Endothelial cell of umbilical vein (primary cell): Measurements from ENCODE around the gene TAF12. TPM values are rescaled to one million over a fixed set of nuclear protein-coding genes. Genes with fewer than 3 reads are reported as not detected.
A peak's percentile ranks its signal among the peaks of the same experiment; 100 is the strongest.
"Not testable (repeated sequence)": the region's sequence is repeated elsewhere in the genome, so short reads cannot be mapped to it uniquely, and the experiment has no call there.

Source experiments
- BruUV-seq: library from RNA; stranded (reverse); fragments of 400-500 nt; replicated peaks from 2 replicates; lab custom pipeline; 2021; lab: Mats Ljungman, UMichigan
- CTCF ChIA-PET: fragments of 300-600, 350-600 bp; sonication (Branson Sonifier 250); formaldehyde crosslinking; loops from one replicate; lab custom pipeline; 2021; ENCODE audit warnings: antibody characterized with exemption, inconsistent platforms; lab: Charles Lee
- POLR2A ChIA-PET: fragments of 300-600, 350-600 bp; sonication (Branson Sonifier 250); formaldehyde crosslinking; loops from one replicate; lab custom pipeline; 2021; ENCODE audit warnings: antibody characterized with exemption, inconsistent platforms; lab: Charles Lee
- DNase-seq: peaks from one replicate; pipeline ENCODE4 v3.0.0-alpha.2; 2011; ENCODE audit warnings: low read depth, low spot score
- FAIRE-seq: peaks from 2 replicates; lab custom pipeline; 2011; peaks lifted over from hg19 to GRCh38; lab: Jason Lieb, UNC
- H2AFZ ChIP-seq: 2 replicates; pipeline ENCODE4 v1.6.0; 2012; ENCODE audit warnings: low read depth, low read length, control low read depth, inconsistent platforms
- H3K27ac ChIP-seq: 2 replicates; pipeline ENCODE4 v1.5.1; 2011; ENCODE audit warnings: low read depth, mild to moderate bottlenecking, control low read depth, low read length, moderate library complexity; ENCODE audit not compliant: insufficient read depth
- H3K27me3 ChIP-seq, 2 experiments: 2 replicates each; pipeline versions ENCODE4 v1.6.0 to v1.6.1; 2011; ENCODE audit warnings: low read length in 2 of 2, mixed read lengths in 1 of 2; ENCODE audit not compliant: control insufficient read depth in 2 of 2, insufficient read depth in 2 of 2
- H3K36me3 ChIP-seq, 2 experiments: 2 replicates in 1 of 2; 3 replicates in 1 of 2; pipeline ENCODE4 v1.5.1; 2011; ENCODE audit warnings: low read length in 2 of 2, mild to moderate bottlenecking in 1 of 2, moderate library complexity in 1 of 2; ENCODE audit not compliant: control insufficient read depth in 2 of 2, insufficient read depth in 2 of 2; ENCODE audit errors: extremely low read depth in 1 of 2
- H3K4me1 ChIP-seq: 3 replicates; pipeline ENCODE4 v1.5.1; 2011; ENCODE audit warnings: mild to moderate bottlenecking, low read length; ENCODE audit not compliant: control insufficient read depth, insufficient read depth; ENCODE audit errors: extremely low read depth
- H3K4me2 ChIP-seq: 2 replicates; pipeline ENCODE4 v1.6.1; 2011; ENCODE audit warnings: low read length, control low read depth, mixed read lengths; ENCODE audit not compliant: insufficient read depth
- H3K4me3 ChIP-seq, 3 experiments: fragments of 200-600 bp in 1 of 3; sonication (generic), shearing (Covaris generic) in 1 of 3; replicated peaks in 1 of 3; 2 replicates each; pipeline ENCODE4 v1.5.1; 2011 to 2016; ENCODE audit warnings: control low read depth in 3 of 3, low read length in 3 of 3, mild to moderate bottlenecking in 2 of 3, inconsistent platforms in 1 of 3, low read depth in 1 of 3, moderate library complexity in 1 of 3; ENCODE audit not compliant: insufficient read depth in 1 of 3
- H3K79me2 ChIP-seq: 2 replicates; pipeline ENCODE4 v1.6.0; 2012; ENCODE audit warnings: low read length, inconsistent platforms; ENCODE audit not compliant: control insufficient read depth, insufficient read depth
- H3K9ac ChIP-seq: replicated peaks from 2 replicates; pipeline ENCODE3; 2011; ENCODE audit warnings: low read length, control low read depth; ENCODE audit not compliant: insufficient read depth; ENCODE audit errors: extremely low read depth
- H3K9me1 ChIP-seq: replicated peaks from 3 replicates; pipeline ENCODE4 v1.6.0; 2011; ENCODE audit warnings: mild to moderate bottlenecking, low read length; ENCODE audit not compliant: control insufficient read depth, insufficient read depth; ENCODE audit errors: extremely low read depth
- H3K9me3 ChIP-seq: replicated peaks from 2 replicates; pipeline ENCODE4 v1.5.1; 2012; ENCODE audit warnings: low read length, inconsistent platforms; ENCODE audit not compliant: control insufficient read depth, insufficient read depth
- H4K20me1 ChIP-seq: replicated peaks from 2 replicates; pipeline ENCODE3; 2011; ENCODE audit warnings: mild to moderate bottlenecking, low read length; ENCODE audit not compliant: control insufficient read depth, insufficient read depth; ENCODE audit errors: extremely low read depth
- dilution Hi-C: fragments of 300-500 bp; cut with MboI; formaldehyde crosslinking; loops from one replicate; pipeline ENCODE4 v1.15.0; 2019; ENCODE audit warnings: low sequenced_read_pairs; ENCODE audit not compliant: extremely low pct_ligation_motif_present
- intact Hi-C: fragments of 100-400 bp; cut with micrococcal nuclease; formaldehyde crosslinking; loops from one replicate; pipeline ENCODE4 v1.10.0; 2022
- polyA plus RNA-seq, 4 experiments: library from polyadenylated mRNA; depleted of rRNA in 3 of 4; stranded (reverse) in 3 of 4; unstranded in 1 of 4; fragments of >200 nt; gene quantifications; 2 replicates each; pipeline versions ENCODE4 v1.2.1 to v1.2.3, GENCODE V29; 2011 to 2012; ENCODE audit warnings: missing spikeins in 1 of 4
- total RNA-seq: library from RNA; stranded (reverse); gene quantifications from 2 replicates; pipeline ENCODE4 v1.2.3, GENCODE V29; 2021
- TF ChIP-seq, protein P1 (sequence below), 2 donors: IDR thresholded peaks; 1 replicate in 1 of 2; 2 replicates in 1 of 2; pipeline ENCODE4 v1.5.1; 2011; ENCODE audit warnings: low read length in 2 of 2, mild to moderate bottlenecking in 2 of 2, moderate library complexity in 2 of 2, control low read depth in 1 of 2, inconsistent platforms in 1 of 2, low read depth in 1 of 2; ENCODE audit not compliant: insufficient read depth in 1 of 2; ENCODE audit errors: extremely low read depth in 1 of 2

The TAF12 gene
- total and polyA plus RNA-seq, 2 donors (not counting 3 experiments of a cell fraction or from before 2014, with no cell fraction given): 17.7 to 18.2 TPM

DNA sequence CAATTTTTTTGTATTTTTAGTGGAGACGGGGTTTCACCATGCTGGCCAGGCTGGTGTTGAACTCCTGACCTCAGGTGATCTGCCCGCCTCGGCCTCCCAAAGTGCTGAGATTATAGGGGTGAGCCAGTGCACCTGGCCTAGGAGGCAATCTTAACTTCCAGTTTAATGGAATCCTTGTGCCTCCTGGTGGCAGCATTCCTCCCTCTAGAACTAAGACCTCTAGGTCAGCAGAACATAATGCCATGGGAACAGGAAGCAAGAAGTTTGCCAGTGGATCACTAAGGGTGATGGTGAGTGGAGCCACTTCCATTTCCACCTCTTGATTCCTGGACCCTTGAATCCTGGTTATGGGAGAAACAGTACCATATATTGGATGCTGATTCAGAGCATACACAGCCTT lies 11.0 kb upstream of the TAF12 start:
- H3K9me1 ChIP-seq, CTCF ChIA-PET, H3K36me3 ChIP-seq, H4K20me1 ChIP-seq, BruUV-seq, H3K4me3 ChIP-seq, intact Hi-C loops, H3K4me1 ChIP-seq, H3K27ac ChIP-seq, H3K4me2 ChIP-seq, H3K9ac ChIP-seq, H2AFZ ChIP-seq, POLR2A ChIA-PET, dilution Hi-C loops, H3K79me2 ChIP-seq, H3K9me3 ChIP-seq, H3K27me3 ChIP-seq: not testable (repeated sequence)
- FAIRE-seq (peak; percentile 83), DNase-seq (peak; percentile 42)
- TF ChIP-seq, protein P1, sequence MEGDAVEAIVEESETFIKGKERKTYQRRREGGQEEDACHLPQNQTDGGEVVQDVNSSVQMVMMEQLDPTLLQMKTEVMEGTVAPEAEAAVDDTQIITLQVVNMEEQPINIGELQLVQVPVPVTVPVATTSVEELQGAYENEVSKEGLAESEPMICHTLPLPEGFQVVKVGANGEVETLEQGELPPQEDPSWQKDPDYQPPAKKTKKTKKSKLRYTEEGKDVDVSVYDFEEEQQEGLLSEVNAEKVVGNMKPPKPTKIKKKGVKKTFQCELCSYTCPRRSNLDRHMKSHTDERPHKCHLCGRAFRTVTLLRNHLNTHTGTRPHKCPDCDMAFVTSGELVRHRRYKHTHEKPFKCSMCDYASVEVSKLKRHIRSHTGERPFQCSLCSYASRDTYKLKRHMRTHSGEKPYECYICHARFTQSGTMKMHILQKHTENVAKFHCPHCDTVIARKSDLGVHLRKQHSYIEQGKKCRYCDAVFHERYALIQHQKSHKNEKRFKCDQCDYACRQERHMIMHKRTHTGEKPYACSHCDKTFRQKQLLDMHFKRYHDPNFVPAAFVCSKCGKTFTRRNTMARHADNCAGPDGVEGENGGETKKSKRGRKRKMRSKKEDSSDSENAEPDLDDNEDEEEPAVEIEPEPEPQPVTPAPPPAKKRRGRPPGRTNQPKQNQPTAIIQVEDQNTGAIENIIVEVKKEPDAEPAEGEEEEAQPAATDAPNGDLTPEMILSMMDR (IDR thresholded peaks at IDR 0.05; ENCODE audit: extremely low read depth in 1 of 2, insufficient read depth in 1 of 2, low read depth in 1 of 2, low read length in 2 of 2): peak in 1 of 2 donors; percentile 39

DNA sequence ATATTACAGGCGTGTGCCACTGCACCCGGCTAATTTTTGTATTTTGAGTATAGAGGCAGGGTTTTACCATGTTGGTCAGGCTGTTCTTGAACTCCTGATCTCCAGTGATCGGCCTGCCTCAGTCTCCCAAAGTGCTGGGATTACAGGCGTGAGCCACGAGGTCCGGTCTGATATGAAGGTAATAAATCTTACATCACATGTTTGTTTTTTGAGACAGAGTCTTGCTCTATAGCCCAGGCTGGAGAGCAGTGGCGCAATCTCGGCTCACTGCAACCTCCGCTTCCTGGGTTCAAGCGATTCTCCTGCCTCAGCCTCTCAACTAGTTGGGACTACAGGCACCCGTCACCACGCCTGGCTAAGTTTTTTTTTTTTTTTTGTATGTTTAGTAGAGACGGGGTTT lies 10.2 kb upstream of the TAF12 start:
- DNase-seq, intact Hi-C loops, H3K4me3 ChIP-seq, H2AFZ ChIP-seq, H3K9ac ChIP-seq, H3K4me2 ChIP-seq, dilution Hi-C loops, H4K20me1 ChIP-seq, H3K9me3 ChIP-seq, H3K4me1 ChIP-seq, FAIRE-seq, H3K27ac ChIP-seq, H3K36me3 ChIP-seq, H3K79me2 ChIP-seq, BruUV-seq, H3K9me1 ChIP-seq, H3K27me3 ChIP-seq: not testable (repeated sequence)
- ChIA-PET CTCF (interaction anchor here (1.2 to 1.8 kb wide), 2 partner anchors 84 to 224 kb away, joined by 4 to 11 read pairs; partner anchors contain the start of gene YTHDF2), POLR2A (interaction anchor here (1.5 kb wide), 1 partner anchor 10 kb away, joined by 7 read pairs; the partner anchor contains the start of gene TAF12)
